ENCODE results near the gene PRMT1. TPM values are rescaled to one million over a fixed set of nuclear protein-coding genes. Genes with fewer than 3 reads are reported as not detected.
"Not testable (repeated sequence)": the region's sequence is repeated elsewhere in the genome, so short reads cannot be mapped to it uniquely, and the experiment has no call there.

PRMT1 gene
- polyA plus RNA-seq, 1 experiment: 287 TPM

DNA sequence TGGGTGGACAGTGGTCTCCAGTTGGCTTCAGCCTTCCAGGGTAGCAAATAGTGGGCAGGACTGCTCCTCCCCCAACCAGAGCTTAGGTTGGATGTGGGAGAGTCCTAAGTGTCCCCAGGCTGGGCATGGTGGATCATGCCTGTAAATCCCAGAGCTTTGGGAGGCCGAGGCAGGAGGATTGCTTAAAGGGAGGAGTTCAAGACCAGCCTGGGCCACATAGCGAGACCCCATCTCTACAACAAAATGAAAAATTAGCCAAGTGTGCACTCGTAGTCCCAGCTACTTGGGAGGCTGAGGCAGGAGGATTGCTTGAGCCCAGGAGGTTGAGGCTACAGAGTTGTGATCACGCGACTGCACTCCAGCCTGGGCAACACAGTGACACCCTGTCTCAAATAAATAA, 44.5 kb upstream of the PRMT1 start:
- H3K4me3 ChIP-seq (ENCODE audit: low read depth, low read length): no peak overlapping the region
- H3K27ac ChIP-seq (ENCODE audit: low read depth, low read length): no peak overlapping the region
- POLR2A ChIA-PET: no interaction called here
- DNase-seq (ENCODE audit: low read depth, low spot score): no peak
- CTCF ChIA-PET: no interaction called here
- TF ChIP-seq, protein P1, sequence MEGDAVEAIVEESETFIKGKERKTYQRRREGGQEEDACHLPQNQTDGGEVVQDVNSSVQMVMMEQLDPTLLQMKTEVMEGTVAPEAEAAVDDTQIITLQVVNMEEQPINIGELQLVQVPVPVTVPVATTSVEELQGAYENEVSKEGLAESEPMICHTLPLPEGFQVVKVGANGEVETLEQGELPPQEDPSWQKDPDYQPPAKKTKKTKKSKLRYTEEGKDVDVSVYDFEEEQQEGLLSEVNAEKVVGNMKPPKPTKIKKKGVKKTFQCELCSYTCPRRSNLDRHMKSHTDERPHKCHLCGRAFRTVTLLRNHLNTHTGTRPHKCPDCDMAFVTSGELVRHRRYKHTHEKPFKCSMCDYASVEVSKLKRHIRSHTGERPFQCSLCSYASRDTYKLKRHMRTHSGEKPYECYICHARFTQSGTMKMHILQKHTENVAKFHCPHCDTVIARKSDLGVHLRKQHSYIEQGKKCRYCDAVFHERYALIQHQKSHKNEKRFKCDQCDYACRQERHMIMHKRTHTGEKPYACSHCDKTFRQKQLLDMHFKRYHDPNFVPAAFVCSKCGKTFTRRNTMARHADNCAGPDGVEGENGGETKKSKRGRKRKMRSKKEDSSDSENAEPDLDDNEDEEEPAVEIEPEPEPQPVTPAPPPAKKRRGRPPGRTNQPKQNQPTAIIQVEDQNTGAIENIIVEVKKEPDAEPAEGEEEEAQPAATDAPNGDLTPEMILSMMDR (IDR thresholded peaks at IDR 0.05; ENCODE audit: low read depth, low read length): no peak
- no peaks in the 10 kb centered on the region for H3K9me3 ChIP-seq (ENCODE audit: control insufficient read depth, insufficient read depth, low read length)
- H3K27me3 ChIP-seq (ENCODE audit: control insufficient read depth, insufficient read depth, low read length): no peaks in the 10 kb centered on the region

DNA sequence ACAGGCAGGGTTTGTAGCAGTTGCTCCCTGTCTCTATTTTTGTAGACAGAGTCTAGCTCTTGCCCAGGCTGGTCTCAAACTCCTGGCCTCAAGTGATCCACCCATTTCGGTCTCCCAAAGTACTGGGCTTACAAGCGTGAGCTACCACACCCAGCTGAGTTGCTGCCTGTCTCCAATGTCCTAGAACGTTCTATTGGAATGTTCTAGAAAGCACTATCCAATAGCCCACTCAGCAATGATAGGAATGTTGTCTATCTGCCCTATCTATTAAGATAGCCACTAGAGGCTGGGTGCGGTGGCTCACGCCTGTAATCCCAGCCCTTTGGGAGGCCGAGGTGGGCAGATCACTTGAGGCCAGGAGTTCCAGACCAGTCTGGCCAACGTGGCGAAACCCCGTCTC, 43.8 kb upstream of the PRMT1 start:
- CTCF ChIA-PET; H3K4me3 ChIP-seq (ENCODE audit: low read depth, low read length); H3K27me3 ChIP-seq (ENCODE audit: control insufficient read depth, insufficient read depth, low read length); DNase-seq (ENCODE audit: low read depth, low spot score); POLR2A ChIA-PET; H3K9me3 ChIP-seq (ENCODE audit: control insufficient read depth, insufficient read depth, low read length); H3K27ac ChIP-seq (ENCODE audit: low read depth, low read length): not testable (repeated sequence)

GRCh38 chr19:49635530-49636232, 41.4 kb upstream of the PRMT1 start:
- ChIA-PET CTCF (interaction anchor here (0.5 kb wide), 1 partner anchor 157 kb away, joined by 5 read pairs; no protein-coding TSS in a partner anchor), POLR2A (interaction anchor here (0.5 to 0.9 kb wide), 2 partner anchors 29 to 47 kb away, joined by 4 to 6 read pairs; no protein-coding TSS in a partner anchor)

DNA sequence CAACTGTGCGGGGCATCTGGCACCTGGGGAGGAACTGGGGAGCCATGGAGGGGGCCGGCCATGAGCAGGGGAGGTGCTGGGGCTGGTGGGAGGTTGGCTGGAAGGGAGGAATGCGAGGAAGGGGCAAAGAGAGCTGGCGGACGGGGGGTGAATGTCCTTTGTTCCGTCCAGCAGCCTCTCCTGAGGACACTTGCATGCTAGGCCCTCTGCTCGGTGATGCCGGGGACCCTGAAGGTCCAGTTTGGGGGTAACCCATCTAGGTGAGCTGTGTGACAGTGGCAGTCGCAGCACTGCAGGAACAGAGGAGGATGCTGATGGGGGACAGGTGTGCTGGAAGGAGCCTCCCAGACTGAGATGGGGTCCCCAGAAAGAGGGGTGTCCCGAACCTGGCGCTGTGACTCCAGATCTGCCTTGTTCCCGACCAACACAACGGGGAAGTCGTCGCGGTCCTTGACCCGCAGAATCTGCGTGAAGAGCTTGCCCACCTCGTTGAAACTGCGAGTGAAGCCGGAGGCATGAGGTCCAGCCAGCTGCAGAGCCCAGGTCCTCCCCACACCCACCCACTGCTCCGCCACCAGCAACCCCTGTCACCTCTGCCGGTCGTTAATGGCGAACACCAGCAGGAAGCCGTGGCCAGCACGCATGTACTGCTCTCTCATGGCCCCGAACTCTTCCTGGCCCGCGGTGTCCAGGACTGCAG, 40.7 kb upstream of the PRMT1 start:
- peak overlapping the region; percentile 11 for H3K27ac ChIP-seq (ENCODE audit: low read depth, low read length)
- no peaks in the 10 kb centered on the region for H3K27me3 ChIP-seq (ENCODE audit: control insufficient read depth, insufficient read depth, low read length)
- DNase-seq (ENCODE audit: low read depth, low spot score): no peak
- POLR2A ChIA-PET: no interaction called here
- TF ChIP-seq, protein P1 (IDR thresholded peaks at IDR 0.05; ENCODE audit: low read depth, low read length): no peak
- no peaks in the 10 kb centered on the region for H3K9me3 ChIP-seq (ENCODE audit: control insufficient read depth, insufficient read depth, low read length)
- H3K4me3 ChIP-seq (ENCODE audit: low read depth, low read length): no peak overlapping the region
- CTCF ChIA-PET: no interaction called here

More at GRCh38 chr19:49635530-49636232, 41.4 kb upstream of the PRMT1 start:
- H3K4me3 ChIP-seq (ENCODE audit: low read depth, low read length): no peak overlapping the region
- no peaks in the 10 kb centered on the region for H3K27me3 ChIP-seq (ENCODE audit: control insufficient read depth, insufficient read depth, low read length)
- no peaks in the 10 kb centered on the region for H3K9me3 ChIP-seq (ENCODE audit: control insufficient read depth, insufficient read depth, low read length)
- H3K27ac ChIP-seq (ENCODE audit: low read depth, low read length): no peak overlapping the region
- no peak for DNase-seq (ENCODE audit: low read depth, low spot score)
- TF ChIP-seq, protein P1 (IDR thresholded peaks at IDR 0.05; ENCODE audit: low read depth, low read length): peak; percentile 24; the same call in 1 of the 2 replicates

GRCh38 chr19:49637821-49638738, 39.0 kb upstream of the PRMT1 start:
- H3K4me3 ChIP-seq (ENCODE audit: low read depth, low read length): peak overlapping the region; percentile 73
- peak overlapping the region; percentile 47 for H3K27ac ChIP-seq (ENCODE audit: low read depth, low read length)
- POLR2A ChIA-PET: interaction anchor here (0.7 kb wide), 1 partner anchor 27 kb away, joined by 3 read pairs; no protein-coding TSS in a partner anchor
- H3K9me3 ChIP-seq (ENCODE audit: control insufficient read depth, insufficient read depth, low read length): no peaks in the 10 kb centered on the region
- H3K27me3 ChIP-seq (ENCODE audit: control insufficient read depth, insufficient read depth, low read length): no peaks in the 10 kb centered on the region
- TF ChIP-seq, protein P1 (IDR thresholded peaks at IDR 0.05; ENCODE audit: low read depth, low read length): no peak
- CTCF ChIA-PET: interaction anchor here (0.6 kb wide), 1 partner anchor 684 kb away, joined by 5 read pairs; the partner anchor contains the start of gene BAX
- DNase-seq (ENCODE audit: low read depth, low spot score): no peak
